Fibroblast of skin of scalp (primary cell): ENCODE measurements around the gene PTPRD.

Experiments
- DNase-seq: peaks from one replicate; pipeline ENCODE4 v3.0.0-alpha.2; 2013

The PTPRD gene

DNA sequence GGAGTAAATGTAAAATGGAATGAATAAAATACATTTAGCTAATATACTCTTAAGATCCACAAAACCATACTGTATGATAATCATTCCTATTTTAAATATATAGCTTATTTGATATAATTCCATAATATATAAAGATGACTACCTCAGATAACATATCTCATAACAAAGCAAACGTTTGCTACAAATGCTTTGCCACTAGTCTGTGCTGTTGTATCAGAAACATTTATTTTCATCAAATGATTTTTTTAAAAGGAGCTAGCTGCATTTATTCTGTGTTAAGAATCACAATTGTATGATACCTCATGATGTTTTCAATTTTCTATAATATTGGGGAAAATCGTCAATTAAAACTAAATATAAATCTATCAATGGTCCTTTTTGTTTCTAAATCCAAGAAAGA lies 567.2 kb downstream of the PTPRD start:
- DNase-seq: peak; percentile 14

DNA sequence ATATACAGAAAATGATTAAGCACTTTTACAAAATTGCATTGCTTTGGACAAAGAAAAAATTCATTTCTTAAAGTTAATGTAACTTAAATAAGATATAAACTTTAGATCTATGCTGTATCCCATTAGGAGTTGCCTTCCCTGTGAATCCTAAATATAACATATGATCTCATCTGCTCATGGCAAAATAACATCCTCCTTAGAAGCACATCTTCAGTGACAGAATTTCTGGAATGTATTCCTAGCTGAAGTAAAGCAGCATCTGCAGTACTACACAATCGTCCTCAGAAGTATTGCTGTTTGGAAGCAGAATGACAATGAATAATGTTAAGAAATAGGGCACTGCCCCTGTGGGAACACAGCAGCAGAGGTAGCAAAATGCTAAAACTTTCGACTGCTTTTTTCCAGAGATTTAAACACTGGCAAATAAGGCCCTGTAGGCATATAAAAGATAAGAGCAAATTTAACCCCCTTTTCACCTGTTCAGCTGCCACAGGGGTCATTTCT lies 571.0 kb downstream of the PTPRD start:
- DNase-seq: peak; percentile 22

- no peak for DNase-seq
These were observed 576.7 kb downstream of the PTPRD start for GRCh38 chr9:10036095-10036494.

DNA sequence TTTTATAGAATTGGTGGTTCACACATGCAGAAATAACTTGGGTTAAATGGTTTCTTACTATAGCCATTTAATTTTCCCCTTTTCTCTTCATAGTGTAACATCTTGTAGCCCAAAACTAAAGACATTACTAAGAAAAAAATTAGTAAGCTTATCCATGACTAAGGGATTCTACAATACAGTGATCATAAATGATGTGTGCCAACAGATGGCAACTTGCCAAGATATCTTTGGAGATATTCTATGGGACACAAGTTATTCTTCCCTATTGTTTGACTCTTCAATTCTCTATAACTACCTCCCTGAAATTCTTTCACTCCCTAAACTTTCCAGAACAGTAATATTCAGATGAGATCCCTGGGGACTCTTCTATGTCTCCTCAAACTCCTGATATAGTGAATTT lies 580.6 kb downstream of the PTPRD start:
- DNase-seq: no peak

DNA sequence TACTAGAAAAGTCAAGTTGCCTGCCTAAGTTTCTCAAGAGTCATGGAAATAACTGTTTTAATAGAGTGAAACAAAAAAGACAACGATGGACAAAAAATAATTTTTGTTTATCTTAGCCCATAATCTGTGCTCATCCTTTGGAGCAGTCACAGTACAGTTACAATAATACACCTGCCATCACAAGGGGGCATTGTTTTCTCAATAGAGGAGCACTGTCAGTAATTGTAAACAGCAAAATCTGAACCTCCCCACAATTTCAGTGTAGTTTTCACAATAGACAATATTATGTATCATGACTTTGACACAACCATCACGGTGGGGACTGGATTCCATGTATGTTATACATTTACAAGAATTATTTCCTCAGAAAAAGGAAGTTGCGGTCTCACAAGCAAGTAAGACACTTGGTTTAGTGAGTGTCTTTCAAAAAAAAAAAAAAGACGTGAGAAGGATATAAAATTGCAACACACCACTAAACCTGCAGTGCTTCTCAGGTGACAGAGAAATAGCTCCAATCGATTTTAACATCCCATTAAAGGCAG lies 586.3 kb downstream of the PTPRD start:
- DNase-seq: no peak

- DNase-seq: no peak
These were observed 597.0 kb downstream of the PTPRD start for GRCh38 chr9:10015755-10016154.

GRCh38 chr9:10014889-10015288 lies 597.9 kb downstream of the PTPRD start:
- no peak for DNase-seq

GRCh38 chr9:10009401-10009800 lies 603.4 kb downstream of the PTPRD start:
- no peak for DNase-seq

- DNase-seq: peak; percentile 2
These were observed 604.6 kb downstream of the PTPRD start for GRCh38 chr9:10008101-10008799.

DNA sequence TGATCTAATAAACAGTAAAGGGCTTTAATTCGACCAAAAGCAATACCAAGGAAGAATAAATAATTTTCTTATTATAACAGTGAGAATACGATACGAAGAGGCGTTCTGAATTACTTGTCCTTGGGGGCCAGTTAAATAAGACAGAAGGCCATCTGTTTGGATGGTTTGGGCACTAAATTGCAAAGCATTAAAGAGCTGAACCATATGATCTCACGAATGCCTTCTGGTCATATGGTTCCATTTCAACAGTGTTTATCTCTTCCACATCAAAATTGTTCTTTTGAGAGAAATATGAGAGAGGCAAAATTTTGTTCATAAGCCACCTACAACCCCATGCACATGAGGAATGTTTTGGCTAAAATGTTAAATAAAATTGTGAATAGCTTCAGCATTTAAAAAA lies 605.4 kb downstream of the PTPRD start:
- no peak for DNase-seq

- no peak for DNase-seq
These were observed 607.6 kb downstream of the PTPRD start for GRCh38 chr9:10005206-10005605.

- DNase-seq: no peak
These were observed 609.8 kb downstream of the PTPRD start for GRCh38 chr9:10003047-10003446.

GRCh38 chr9:10000669-10001068 lies 612.1 kb downstream of the PTPRD start:
- DNase-seq: no peak

- peak; percentile 6 for DNase-seq
These were observed 614.1 kb downstream of the PTPRD start for GRCh38 chr9:9998491-9999287.

GRCh38 chr9:9997585-9997984 lies 615.2 kb downstream of the PTPRD start:
- no peak for DNase-seq

- no peak for DNase-seq
These were observed 616.5 kb downstream of the PTPRD start for GRCh38 chr9:9996259-9996658.

- peak; percentile 38 for DNase-seq
These were observed 619.9 kb downstream of the PTPRD start for GRCh38 chr9:9992936-9993335.

- DNase-seq: no peak
These were observed 639.7 kb downstream of the PTPRD start for GRCh38 chr9:9973062-9973461.

- DNase-seq: no peak
These were observed 642.3 kb downstream of the PTPRD start for GRCh38 chr9:9970514-9970913.

- DNase-seq: no peak
These were observed 649.0 kb downstream of the PTPRD start for GRCh38 chr9:9963841-9964240.

DNA sequence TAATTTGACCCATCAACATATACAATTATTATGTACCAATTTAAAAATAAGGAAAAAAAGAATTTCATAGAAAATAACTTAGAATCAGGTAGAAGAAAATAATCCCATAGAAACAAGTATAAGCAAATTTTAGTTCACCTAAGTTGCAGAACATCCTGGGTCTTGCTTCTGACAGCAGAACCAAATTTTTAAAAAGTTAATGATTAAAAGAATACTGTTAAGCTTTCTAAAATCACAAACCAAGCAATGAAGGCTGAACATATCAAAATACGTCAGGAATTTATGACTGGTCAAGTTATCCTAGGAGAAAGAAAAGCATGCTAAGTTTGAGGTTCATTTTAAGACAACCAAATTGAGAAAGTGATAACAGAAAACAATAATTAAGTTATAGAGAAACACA lies 650.9 kb downstream of the PTPRD start:
- no peak for DNase-seq

- peak; percentile 9 for DNase-seq
These were observed 651.3 kb downstream of the PTPRD start for GRCh38 chr9:9961487-9961886.

DNA sequence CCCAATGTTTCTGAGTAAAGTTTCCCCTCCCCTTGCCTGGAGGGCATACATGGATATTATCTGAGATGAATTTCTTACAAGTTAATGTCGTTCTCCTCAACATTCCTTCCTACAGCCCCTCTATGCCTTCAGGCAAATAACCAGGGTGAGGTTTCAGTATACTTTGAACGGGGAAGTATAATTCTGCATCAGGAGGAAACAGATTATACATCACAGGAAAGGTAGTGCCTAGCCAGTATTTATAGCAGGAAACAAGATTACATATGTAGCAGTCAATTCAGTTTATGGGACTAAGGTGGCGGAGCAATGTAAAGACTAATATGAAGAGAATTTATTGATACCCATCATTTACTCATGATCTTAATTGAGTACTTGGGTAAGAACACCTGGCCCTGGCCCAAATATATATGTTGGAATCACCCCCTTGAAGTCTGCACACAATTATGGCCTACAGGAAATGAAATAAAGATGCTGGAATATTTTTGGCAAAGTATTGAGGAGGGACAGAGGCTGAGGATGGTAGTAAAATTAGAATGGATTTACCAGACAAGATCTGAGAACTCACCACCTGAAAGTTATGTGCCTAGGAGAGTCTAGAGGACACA lies 661.1 kb downstream of the PTPRD start:
- no peak for DNase-seq
